ENCODE measurements around the gene ADAMTSL5.

ADAMTSL5 gene

GRCh38 chr19:1489463-1490310 lies 23.1 kb downstream of the ADAMTSL5 start:
- intact Hi-C loops (cut with DNase I; ENCODE audit: low total_unique reads), result loop anchor here (5.0 kb wide), 1 partner anchor 252 kb away; the partner anchor contains the start of gene CBARP
- no peak for DNase-seq
- H3K36me3 ChIP-seq, result no peaks in the 10 kb centered on the region

GRCh38 chr19:1488282-1488601 lies 24.6 kb downstream of the ADAMTSL5 start:
- intact Hi-C loops (cut with DNase I; ENCODE audit: low total_unique reads), result no loop called here
- Histone ChIP-seq H3K27ac (no peak overlapping the region), H3K27me3 (peaks cover 0 to 22% of the 10 kb centered on the region in 2 donors), H3K9me3 (no peaks in the 10 kb centered on the region), H3K36me3 (no peaks in the 10 kb centered on the region), H3K4me1 (peaks cover 0 to 21% (median 16%) of the 10 kb centered on the region in 4 donors), H3K4me3 (no peak overlapping the region)
- TF ChIP-seq CTCF (IDR thresholded peaks at IDR 0.05), result no peak
- DNase-seq, result no peak

More at GRCh38 chr19:1489463-1490310, 23.1 kb downstream of the ADAMTSL5 start:
- Histone ChIP-seq H3K4me1 (peaks cover 0 to 21% (median 16%) of the 10 kb centered on the region in 4 donors), H3K9me3 (no peaks in the 10 kb centered on the region), H3K27ac (peak overlapping the region; percentile 59 to 62), H3K4me3 (peak overlapping the region; percentile 50 to 63), H3K27me3 (peaks cover 0 to 20% of the 10 kb centered on the region in 2 donors)
- TF ChIP-seq CTCF (IDR thresholded peaks at IDR 0.05), result no peak

GRCh38 chr19:1487576-1488281 lies 25.1 kb downstream of the ADAMTSL5 start:
- H3K9me3 ChIP-seq, result no peaks in the 10 kb centered on the region
- no peak for TF ChIP-seq CTCF (IDR thresholded peaks at IDR 0.05)
- H3K36me3 ChIP-seq, result no peaks in the 10 kb centered on the region
- no peak for DNase-seq
- H3K27ac ChIP-seq, result no peak overlapping the region
- H3K4me1 ChIP-seq, result peaks cover 0 to 21% (median 16%) of the 10 kb centered on the region in 4 donors
- intact Hi-C loops (cut with DNase I; ENCODE audit: low total_unique reads), result no loop called here
- peaks cover 0 to 17% of the 10 kb centered on the region in 2 donors for H3K27me3 ChIP-seq
- no peak overlapping the region for H3K4me3 ChIP-seq

DNA sequence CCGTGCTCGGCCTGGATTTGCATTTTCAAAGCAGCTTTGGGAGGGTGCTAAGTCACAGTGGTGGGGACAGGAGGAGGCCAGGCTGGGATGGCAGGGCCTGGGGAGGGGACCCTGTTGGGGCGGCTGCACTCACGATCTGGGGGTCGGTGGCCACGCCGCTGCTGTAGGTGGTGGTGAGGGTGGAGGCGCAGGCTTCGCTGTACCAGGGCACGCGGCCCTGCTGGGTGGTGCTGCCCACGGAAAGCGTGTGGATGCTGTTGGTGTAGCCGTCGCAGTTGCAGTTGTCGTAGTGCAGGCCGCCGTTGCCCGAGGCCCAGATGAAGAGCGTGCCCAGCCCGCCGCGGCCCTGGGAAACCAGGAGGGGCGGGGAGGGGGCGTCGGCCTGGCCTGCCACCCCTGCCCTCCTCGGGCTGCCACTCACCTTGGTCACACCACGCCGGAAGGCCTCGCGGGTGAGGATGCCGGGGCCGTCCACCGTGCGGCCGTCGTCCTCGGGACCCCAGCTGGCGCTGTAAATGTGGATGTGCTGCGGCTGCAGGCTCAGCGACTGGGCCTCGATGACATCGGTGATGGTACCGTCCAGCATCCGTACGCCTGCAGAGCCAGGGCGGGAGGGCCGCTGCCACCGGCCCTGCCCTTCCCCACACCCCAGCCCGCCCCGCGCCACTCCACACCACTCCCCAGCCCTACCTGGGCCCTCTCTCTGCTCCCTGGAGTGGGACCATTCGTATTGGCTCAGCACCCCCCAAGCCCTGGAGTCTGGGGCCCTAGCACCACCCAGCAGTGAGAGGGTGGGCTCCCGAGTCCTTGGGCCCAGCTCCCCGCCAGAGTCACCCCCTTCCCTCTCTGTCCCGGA lies 25.9 kb downstream of the ADAMTSL5 start:
- TF ChIP-seq CTCF (IDR thresholded peaks at IDR 0.05), result no peak
- Histone ChIP-seq H3K4me1 (peaks cover 0 to 21% (median 16%) of the 10 kb centered on the region in 4 donors), H3K9me3 (no peaks in the 10 kb centered on the region), H3K27me3 (peaks cover 0 to 18% of the 10 kb centered on the region in 2 donors), H3K36me3 (no peaks in the 10 kb centered on the region), H3K27ac (no peak overlapping the region), H3K4me3 (no peak overlapping the region)
- intact Hi-C loops (cut with DNase I; ENCODE audit: low total_unique reads), result no loop called here
- no peak for DNase-seq

DNA sequence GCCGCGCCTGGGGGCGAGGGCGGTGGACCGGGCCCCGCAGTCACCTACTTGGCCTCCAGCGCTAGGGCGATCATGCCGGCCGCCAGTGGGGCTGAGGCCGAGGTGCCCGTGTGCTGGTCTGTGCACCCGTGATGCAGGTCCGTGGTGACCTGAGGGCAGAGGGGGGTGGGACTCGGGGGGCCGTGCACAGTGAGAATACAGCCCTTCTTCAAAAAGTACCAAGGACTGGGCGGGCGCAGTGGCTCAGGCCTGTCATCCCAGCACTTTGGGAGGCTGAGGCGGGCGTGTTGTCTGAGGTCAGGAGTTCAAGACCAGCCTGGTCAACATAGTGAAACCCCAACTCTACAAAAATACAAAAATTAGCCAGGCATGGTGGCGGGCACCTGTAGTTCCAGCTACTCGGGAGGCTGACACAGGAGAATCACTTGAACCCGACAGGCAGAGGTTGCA lies 28.8 kb downstream of the ADAMTSL5 start:
- no peak overlapping the region for H3K4me3 ChIP-seq
- no peak for DNase-seq

More for the DNA sequence above, 28.8 kb downstream of the ADAMTSL5 start:
- Histone ChIP-seq H3K36me3 (no peaks in the 10 kb centered on the region), H3K9me3 (no peaks in the 10 kb centered on the region), H3K27me3 (peaks cover 0 to 9% of the 10 kb centered on the region in 2 donors), H3K4me1 (peaks cover 0 to 8% (median 5%) of the 10 kb centered on the region in 4 donors), H3K27ac (no peak overlapping the region)
- intact Hi-C loops (cut with DNase I; ENCODE audit: low total_unique reads), result no loop called here
- no peak for TF ChIP-seq CTCF (IDR thresholded peaks at IDR 0.05)
